Amniotic stem cell (primary cell): ENCODE results near the gene PARP16.
A peak's percentile ranks its signal among the peaks of the same experiment; 100 is the strongest.

Experiments
- DNase-seq: peaks from one replicate; lab custom pipeline; 2025; lab: John Stamatoyannopoulos, UW

PARP16 gene

GRCh38 chr15:65311760-65312159 lies 25.1 kb upstream of the PARP16 start:
- DNase-seq, result no peak

- no peak for DNase-seq
These were observed 23.9 kb upstream of the PARP16 start for GRCh38 chr15:65310431-65311137.

- DNase-seq, result no peak
These were observed 23.3 kb upstream of the PARP16 start for GRCh38 chr15:65309882-65310418.

GRCh38 chr15:65307978-65308377 lies 21.3 kb upstream of the PARP16 start:
- no peak for DNase-seq

- no peak for DNase-seq
These were observed 19.9 kb upstream of the PARP16 start for GRCh38 chr15:65306551-65306950.

- no peak for DNase-seq
These were observed 19.1 kb upstream of the PARP16 start for GRCh38 chr15:65305776-65306175.

GRCh38 chr15:65305150-65305758 lies 18.6 kb upstream of the PARP16 start:
- no peak for DNase-seq

- DNase-seq, result peak; percentile 77
These were observed 17.9 kb upstream of the PARP16 start, which contains the start of gene RNU5B-1 for GRCh38 chr15:65304381-65305149. Gene RNU5B-1, plus strand, starts transcription at chr15:65304677.

GRCh38 chr15:65303687-65304380 lies 17.2 kb upstream of the PARP16 start:
- DNase-seq, result no peak

- no peak for DNase-seq
These were observed 15.4 kb upstream of the PARP16 start for GRCh38 chr15:65302061-65302460.

- no peak for DNase-seq
These were observed 14.3 kb upstream of the PARP16 start for GRCh38 chr15:65300924-65301441.

- no peak for DNase-seq
These were observed 12.0 kb upstream of the PARP16 start for GRCh38 chr15:65298731-65299130.

- DNase-seq, result no peak
These were observed 6.3 kb upstream of the PARP16 start for GRCh38 chr15:65292938-65293518.

GRCh38 chr15:65290228-65290627 lies 3.5 kb upstream of the PARP16 start:
- DNase-seq, result no peak

GRCh38 chr15:65289261-65289854 lies 2.7 kb upstream of the PARP16 start:
- no peak for DNase-seq

- no peak for DNase-seq
These were observed 805 bp upstream of the PARP16 start for GRCh38 chr15:65287520-65287855.

- DNase-seq, result no peak
These were observed 497 bp downstream of the PARP16 start for GRCh38 chr15:65286069-65286703.

GRCh38 chr15:65285291-65286068 lies 1.2 kb downstream of the PARP16 start:
- DNase-seq, result no peak

GRCh38 chr15:65278480-65278879 lies 8.2 kb downstream of the PARP16 start:
- no peak for DNase-seq

- no peak for DNase-seq
These were observed 9.7 kb downstream of the PARP16 start for GRCh38 chr15:65277015-65277414.
